ENCODE results near the gene AGK. TPM values are rescaled to one million over a fixed set of nuclear protein-coding genes. Genes with fewer than 3 reads are reported as not detected.

Gene AGK
- total RNA-seq, 1 experiment from 2014 or later: 44.1 TPM

- H4K20me1 ChIP-seq (ENCODE audit: insufficient read depth): no peaks in the 10 kb centered on the region
- H3K36me3 ChIP-seq (ENCODE audit: low read depth): peaks cover 11% of the 10 kb centered on the region; the same call in 1 of the 2 replicates
- no peak overlapping the region for H3K4me2 ChIP-seq
- ChIA-PET POLR2A (ENCODE audit: unreplicated experiment) (no interaction called here), CTCF (no interaction called here)
- no peaks in the 10 kb centered on the region; the same call in 1 of the 2 replicates for H3F3A ChIP-seq (ENCODE audit: insufficient read depth, low read depth)
- no peak overlapping the region for H2AFZ ChIP-seq
- intact Hi-C loops (cut with micrococcal nuclease; ENCODE audit: unreplicated experiment): no loop called here
- no peaks in the 10 kb centered on the region for H3K4me1 ChIP-seq (replicated peaks; ENCODE audit: insufficient read depth)
- H3K9me2 ChIP-seq (ENCODE audit: insufficient read depth): no peaks in the 10 kb centered on the region
- H3K4me3 ChIP-seq: no peak overlapping the region
- no TSS peak for BruUV-seq (replicated peaks)
- H3K79me2 ChIP-seq (ENCODE audit: low read depth): no peaks in the 10 kb centered on the region
- H3K27ac ChIP-seq: no peak overlapping the region
- no peaks in the 10 kb centered on the region for H3K27me3 ChIP-seq (ENCODE audit: insufficient read depth, low read depth)
- no peaks in the 10 kb centered on the region for H3K9me3 ChIP-seq (ENCODE audit: insufficient read depth, low read depth)
- no peak for DNase-seq
- TF ChIP-seq, protein P1, sequence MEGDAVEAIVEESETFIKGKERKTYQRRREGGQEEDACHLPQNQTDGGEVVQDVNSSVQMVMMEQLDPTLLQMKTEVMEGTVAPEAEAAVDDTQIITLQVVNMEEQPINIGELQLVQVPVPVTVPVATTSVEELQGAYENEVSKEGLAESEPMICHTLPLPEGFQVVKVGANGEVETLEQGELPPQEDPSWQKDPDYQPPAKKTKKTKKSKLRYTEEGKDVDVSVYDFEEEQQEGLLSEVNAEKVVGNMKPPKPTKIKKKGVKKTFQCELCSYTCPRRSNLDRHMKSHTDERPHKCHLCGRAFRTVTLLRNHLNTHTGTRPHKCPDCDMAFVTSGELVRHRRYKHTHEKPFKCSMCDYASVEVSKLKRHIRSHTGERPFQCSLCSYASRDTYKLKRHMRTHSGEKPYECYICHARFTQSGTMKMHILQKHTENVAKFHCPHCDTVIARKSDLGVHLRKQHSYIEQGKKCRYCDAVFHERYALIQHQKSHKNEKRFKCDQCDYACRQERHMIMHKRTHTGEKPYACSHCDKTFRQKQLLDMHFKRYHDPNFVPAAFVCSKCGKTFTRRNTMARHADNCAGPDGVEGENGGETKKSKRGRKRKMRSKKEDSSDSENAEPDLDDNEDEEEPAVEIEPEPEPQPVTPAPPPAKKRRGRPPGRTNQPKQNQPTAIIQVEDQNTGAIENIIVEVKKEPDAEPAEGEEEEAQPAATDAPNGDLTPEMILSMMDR (conservative IDR thresholded peaks at IDR 0.05): no peak
- TF ChIP-seq EZH2 (IDR thresholded peaks at IDR 0.05; ENCODE audit: low read depth): no peak
Measured at GRCh38 chr7:141631525-141631924, 80.3 kb downstream of the AGK start.

DNA sequence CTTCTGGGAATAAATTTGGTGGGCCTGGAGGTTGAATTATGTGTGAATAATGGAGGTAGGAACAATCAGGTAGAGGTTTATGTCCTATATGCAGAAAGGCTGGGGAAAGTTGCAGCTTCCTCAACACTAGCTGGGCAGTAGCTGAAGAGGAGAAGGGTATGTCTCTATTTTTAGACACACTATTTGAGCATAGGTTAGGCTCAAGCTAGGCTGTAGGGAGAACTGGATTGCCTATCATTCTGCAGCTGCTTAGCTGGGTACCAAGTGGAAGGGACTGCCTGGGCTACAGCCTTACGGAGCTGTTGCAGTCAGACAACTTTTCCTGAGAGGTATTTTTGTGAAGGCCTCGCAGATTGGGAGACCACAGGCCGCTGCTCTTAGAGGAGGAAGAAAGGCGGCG is 82.9 kb downstream of the AGK start:
- peaks cover 11% of the 10 kb centered on the region; the same call in 1 of the 2 replicates for H3K36me3 ChIP-seq (ENCODE audit: low read depth)
- intact Hi-C loops (cut with micrococcal nuclease; ENCODE audit: unreplicated experiment): no loop called here
- BruUV-seq (replicated peaks): no TSS peak

GRCh38 chr7:141636053-141636452 is 84.8 kb downstream of the AGK start:
- no peak for DNase-seq
- H3K36me3 ChIP-seq (ENCODE audit: low read depth): 0 out of 2 replicates have a peak, but pooled peaks cover 11% of the 10 kb centered on the region
- H3F3A ChIP-seq (ENCODE audit: insufficient read depth, low read depth): no peaks in the 10 kb centered on the region; the same call in 1 of the 2 replicates
- CTCF ChIA-PET: no interaction called here
- H3K9me3 ChIP-seq (ENCODE audit: insufficient read depth, low read depth): no peaks in the 10 kb centered on the region
- H3K4me3 ChIP-seq: no peak overlapping the region
- POLR2A ChIA-PET (ENCODE audit: unreplicated experiment): no interaction called here
- BruUV-seq (replicated peaks): no TSS peak
- no peaks in the 10 kb centered on the region for H3K9me2 ChIP-seq (ENCODE audit: insufficient read depth)
- H3K27me3 ChIP-seq (ENCODE audit: insufficient read depth, low read depth): no peaks in the 10 kb centered on the region
- no peaks in the 10 kb centered on the region for H3K79me2 ChIP-seq (ENCODE audit: low read depth)
- no peak overlapping the region for H3K4me2 ChIP-seq
- no peaks in the 10 kb centered on the region for H3K4me1 ChIP-seq (replicated peaks; ENCODE audit: insufficient read depth)
- no peaks in the 10 kb centered on the region for H4K20me1 ChIP-seq (ENCODE audit: insufficient read depth)
- no peak for TF ChIP-seq EZH2 (IDR thresholded peaks at IDR 0.05; ENCODE audit: low read depth)
- TF ChIP-seq, protein P1 (conservative IDR thresholded peaks at IDR 0.05): no peak
- intact Hi-C loops (cut with micrococcal nuclease; ENCODE audit: unreplicated experiment): no loop called here
- no peak overlapping the region for H2AFZ ChIP-seq
- no peak overlapping the region for H3K27ac ChIP-seq

More for the DNA sequence above, 82.9 kb downstream of the AGK start:
- TF ChIP-seq EZH2 (IDR thresholded peaks at IDR 0.05; ENCODE audit: low read depth): no peak
- TF ChIP-seq, protein P1 (conservative IDR thresholded peaks at IDR 0.05): no peak
- DNase-seq: no peak
- CTCF ChIA-PET: no interaction called here
- Histone ChIP-seq H3F3A (ENCODE audit: insufficient read depth, low read depth) (no peaks in the 10 kb centered on the region; the same call in 1 of the 2 replicates), H3K27me3 (ENCODE audit: insufficient read depth, low read depth) (no peaks in the 10 kb centered on the region), H3K4me3 (no peak overlapping the region), H4K20me1 (ENCODE audit: insufficient read depth) (no peaks in the 10 kb centered on the region), H3K4me2 (no peak overlapping the region), H3K79me2 (ENCODE audit: low read depth) (no peaks in the 10 kb centered on the region), H3K9me3 (ENCODE audit: insufficient read depth, low read depth) (no peaks in the 10 kb centered on the region), H3K27ac (no peak overlapping the region), H2AFZ (no peak overlapping the region), H3K4me1 (replicated peaks; ENCODE audit: insufficient read depth) (no peaks in the 10 kb centered on the region), H3K9me2 (ENCODE audit: insufficient read depth) (no peaks in the 10 kb centered on the region)
- POLR2A ChIA-PET (ENCODE audit: unreplicated experiment): no interaction called here

Measured in PC-9 (cell line).